ENCODE measurements around the gene RUNX1.
"Not testable (repeated sequence)": the region's sequence is repeated elsewhere in the genome, so short reads cannot be mapped to it uniquely, and the experiment has no call there.

The RUNX1 gene

DNA sequence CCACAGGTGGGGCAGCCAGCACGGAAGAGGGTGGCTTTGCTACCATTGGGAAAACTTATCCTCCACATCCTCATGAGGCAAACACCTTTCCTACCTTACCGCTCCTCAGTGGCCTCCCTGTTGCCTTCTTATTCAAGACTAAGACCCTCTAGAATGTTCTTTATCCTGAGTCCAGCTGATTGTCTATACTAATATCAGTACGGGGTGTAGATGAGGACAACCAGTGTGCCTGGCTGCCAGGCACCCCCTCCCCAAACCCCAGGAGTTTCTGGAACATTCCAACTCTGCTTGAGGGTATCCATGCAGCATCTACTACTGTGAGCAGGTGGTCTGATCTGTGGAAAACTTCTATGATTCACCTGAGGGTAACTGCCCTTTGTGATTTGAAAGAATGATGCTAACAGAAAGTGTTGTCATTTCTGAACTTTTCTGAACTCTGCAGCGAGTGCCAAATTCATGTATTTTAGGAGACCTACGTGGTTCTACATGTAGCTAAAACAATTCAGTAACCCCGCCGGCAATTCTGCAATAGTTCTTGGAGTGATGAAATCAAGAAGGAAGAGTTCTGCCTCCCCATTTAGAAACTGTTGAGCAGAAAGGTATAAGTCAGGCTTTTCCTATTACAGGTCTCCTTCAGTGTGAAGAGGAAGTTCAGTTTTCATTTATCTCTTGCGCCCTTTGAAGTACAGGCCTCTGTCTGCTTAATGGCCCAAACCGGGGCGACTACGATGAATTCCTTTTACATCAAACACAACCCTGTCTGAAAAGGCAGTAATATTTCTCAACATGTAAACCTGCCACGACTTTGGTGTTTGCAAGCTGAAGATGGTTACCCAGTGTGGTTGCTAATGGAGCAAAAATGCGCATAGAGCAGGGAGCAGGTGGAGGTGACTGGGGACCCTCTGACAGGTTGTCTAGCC, 80.4 kb downstream of the RUNX1 start:
- no peak for DNase-seq (ENCODE audit: low read depth)

GRCh38 chr21:34967509-34968289, 81.4 kb downstream of the RUNX1 start:
- no peak for DNase-seq (ENCODE audit: low read depth)

DNA sequence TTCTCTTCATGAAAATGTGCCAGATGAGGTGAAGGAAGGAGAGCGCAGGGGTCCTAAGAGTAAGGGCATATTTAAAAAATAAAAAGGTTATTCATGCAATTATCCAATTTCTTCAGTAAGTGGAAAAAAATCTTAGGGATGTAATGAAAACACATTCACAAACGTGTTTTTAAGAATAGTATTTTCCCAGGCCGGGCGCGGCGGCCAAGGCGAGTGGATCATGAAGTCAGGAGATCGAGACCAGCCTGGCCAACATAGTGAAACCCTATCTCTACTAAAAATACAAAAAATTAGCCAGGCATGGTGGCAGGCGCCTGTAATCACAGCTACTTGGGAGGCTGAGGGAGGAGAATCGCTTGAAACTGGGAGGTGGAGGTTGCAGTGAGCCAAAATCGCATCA, 82.2 kb downstream of the RUNX1 start:
- DNase-seq (ENCODE audit: low read depth) = not testable (repeated sequence)

DNA sequence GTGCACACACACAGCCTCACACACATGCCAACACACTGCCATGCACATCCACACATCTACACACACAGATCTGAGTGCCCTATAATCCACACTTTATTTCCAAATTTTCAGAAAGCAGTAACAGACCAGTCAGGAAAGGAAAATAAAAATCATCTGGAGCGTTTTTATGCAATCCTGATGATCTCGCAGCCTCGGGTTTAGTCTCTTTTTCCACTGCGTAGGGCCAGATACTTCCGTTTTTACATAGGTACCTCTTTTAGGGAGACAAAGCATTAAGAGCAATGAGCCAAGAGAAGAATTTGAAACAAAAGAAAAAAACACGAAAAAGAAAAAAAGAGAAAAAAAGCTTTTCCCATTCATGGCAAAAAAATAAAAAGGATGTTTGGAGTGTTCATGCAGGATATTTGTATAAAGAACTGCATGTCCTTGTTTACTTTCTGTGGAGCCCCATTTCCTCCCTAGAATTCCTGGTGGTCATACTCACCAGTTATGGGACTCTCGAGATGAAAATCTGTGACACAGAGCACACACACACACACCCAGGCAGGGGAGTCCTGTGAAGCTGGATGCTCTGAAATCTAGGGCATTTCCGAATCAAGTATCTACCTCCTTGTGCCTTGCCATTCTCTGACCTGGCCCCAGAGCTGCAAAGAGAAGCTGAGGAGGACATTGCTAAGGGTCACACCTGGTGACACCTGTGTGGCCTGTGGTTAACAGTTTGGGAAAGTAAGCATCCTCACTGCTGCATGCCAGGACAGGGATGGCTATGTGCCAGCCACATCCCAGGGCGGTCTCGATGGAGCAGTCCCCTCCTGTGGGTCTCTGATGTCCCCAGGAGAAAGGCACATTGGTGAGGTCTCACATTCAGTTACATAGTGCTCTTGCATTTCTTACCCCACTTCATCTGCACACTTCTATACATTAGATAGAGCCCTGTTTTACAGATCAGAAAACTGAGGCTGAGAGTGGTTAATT, 83.6 kb downstream of the RUNX1 start:
- no peak for DNase-seq (ENCODE audit: low read depth)

DNA sequence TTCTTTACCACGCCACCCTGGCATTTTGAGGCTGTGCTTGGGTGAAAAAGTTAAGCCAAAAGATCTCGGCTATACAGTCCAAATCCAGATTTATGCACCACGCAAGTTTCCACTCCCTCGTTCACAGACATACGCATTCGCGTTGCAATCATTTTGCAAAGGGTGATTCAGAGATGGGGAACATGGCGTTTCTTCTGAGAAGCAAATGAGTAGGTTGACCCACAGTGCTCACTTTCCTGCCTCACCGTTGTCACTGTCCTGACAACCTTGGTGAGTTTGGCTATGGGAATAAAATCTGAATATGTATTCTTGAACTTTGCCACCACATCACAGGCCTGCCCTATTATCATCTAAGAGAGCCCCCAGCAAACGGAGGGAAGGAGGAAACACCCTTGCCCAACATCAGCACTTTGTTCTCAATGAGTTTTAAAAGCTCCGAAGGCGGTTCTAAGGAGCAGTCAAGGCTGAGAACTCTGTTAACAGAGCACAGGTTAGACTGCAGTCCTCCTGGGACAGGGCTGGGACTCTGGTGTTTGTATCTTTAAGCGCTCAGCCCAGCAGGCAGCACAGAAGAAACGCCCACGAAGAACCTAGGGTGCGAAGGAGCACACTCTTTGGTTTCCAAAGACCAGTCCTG, 86.4 kb downstream of the RUNX1 start:
- no peak for DNase-seq (ENCODE audit: low read depth)

DNA sequence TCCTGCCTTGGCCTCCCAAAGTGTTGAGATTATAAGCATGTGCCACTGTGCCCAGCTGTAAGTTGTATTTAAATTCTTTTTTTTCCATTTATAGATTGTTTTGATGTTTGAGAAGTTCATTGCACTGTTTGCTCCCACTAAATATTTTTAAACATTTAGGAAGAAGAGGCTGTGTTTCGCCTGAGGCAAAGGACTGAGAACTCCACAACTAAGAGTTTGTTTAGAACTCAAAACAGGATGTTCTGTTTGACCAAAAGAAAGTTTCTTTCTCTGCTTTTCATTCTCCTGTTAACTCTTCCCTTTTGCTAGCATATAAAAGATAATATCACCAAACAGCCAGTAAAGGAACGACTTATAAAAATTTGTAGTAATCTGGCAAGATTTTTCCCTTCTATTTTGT, 87.0 kb downstream of the RUNX1 start:
- DNase-seq (ENCODE audit: low read depth) = no peak

GRCh38 chr21:34960687-34961086, 88.4 kb downstream of the RUNX1 start:
- DNase-seq (ENCODE audit: low read depth) = no peak

GRCh38 chr21:34959607-34960006, 89.5 kb downstream of the RUNX1 start:
- DNase-seq (ENCODE audit: low read depth) = no peak

DNA sequence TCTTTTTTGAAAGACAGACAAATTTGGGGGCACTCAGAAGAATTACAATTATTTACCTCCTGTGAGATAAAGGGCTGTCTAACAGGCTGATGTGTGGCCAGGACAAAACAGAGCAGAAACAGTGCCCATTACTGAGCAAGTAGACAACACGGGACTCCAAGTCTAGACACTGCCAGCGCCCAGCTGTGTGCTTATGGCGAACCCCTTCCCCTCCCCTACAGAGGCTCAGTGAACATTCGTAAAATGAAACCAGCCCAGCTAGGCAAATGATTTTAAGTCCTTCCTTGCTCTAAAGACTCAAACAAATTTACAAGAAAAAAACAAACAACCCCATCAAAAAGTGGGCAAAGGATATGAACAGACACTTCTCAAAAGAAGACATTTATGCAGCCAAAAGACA, 91.1 kb downstream of the RUNX1 start:
- DNase-seq (ENCODE audit: low read depth) = no peak

GRCh38 chr21:34956416-34957316, 92.4 kb downstream of the RUNX1 start:
- no peak for DNase-seq (ENCODE audit: low read depth)

DNA sequence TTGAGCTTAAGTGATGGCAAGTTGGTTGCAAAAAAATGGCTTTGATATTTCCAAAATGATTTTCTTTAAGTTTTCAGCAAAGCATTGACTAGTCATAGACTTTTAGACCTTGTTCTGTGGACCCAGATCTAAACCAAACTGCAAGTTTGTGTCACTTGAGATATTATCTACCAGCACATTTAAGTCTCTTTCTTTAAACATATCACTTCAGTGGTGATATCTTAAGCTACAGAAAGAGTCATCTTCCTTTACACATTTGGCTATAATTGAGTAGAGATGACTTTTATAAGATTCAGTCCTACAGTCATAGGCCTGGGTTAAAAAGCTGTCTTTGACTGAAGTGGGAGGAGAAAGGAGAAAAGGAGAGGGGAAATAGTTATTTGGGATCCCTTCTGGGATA, 95.2 kb downstream of the RUNX1 start:
- DNase-seq (ENCODE audit: low read depth) = no peak

DNA sequence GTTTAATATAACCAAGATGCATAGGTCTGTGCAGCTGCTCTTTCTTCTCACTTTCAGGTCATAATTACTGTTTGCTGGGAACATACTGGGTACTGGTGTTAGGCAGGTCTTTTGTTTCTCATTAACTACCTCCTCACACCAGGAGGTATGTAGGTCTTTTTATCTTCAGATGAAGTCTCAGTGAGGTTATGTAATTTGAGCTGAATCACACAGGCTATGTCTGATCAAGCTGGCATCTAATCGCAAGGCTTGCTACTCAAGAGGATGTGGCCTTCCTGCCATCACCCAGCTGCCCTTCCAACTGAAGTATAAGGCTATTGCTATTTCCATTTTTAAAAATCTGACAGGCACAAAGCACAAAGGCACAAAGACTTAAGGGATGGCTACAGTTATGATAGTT, 96.4 kb downstream of the RUNX1 start:
- DNase-seq (ENCODE audit: low read depth) = no peak

DNA sequence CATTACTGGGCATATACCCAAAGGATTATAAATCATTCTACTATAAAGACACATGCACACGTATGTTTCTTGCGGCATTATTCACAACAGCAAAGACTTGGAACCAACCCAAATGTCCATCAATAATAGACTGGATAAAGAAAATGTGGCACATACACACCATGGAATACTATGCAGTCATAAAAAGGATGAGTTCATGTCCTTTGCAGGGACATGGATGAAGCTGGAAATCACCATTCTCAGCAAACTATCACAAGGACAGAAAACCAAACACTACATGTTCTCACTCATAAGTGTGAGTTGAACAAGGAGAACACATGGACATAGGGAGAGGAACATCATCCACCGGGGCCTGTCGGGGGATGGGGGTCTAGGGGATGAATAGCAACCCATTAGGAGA, 97.2 kb downstream of the RUNX1 start:
- DNase-seq (ENCODE audit: low read depth) = not testable (repeated sequence)

GRCh38 chr21:34950980-34951379, 98.1 kb downstream of the RUNX1 start:
- no peak for DNase-seq (ENCODE audit: low read depth)

GRCh38 chr21:34949499-34949898, 99.6 kb downstream of the RUNX1 start:
- DNase-seq (ENCODE audit: low read depth) = no peak

DNA sequence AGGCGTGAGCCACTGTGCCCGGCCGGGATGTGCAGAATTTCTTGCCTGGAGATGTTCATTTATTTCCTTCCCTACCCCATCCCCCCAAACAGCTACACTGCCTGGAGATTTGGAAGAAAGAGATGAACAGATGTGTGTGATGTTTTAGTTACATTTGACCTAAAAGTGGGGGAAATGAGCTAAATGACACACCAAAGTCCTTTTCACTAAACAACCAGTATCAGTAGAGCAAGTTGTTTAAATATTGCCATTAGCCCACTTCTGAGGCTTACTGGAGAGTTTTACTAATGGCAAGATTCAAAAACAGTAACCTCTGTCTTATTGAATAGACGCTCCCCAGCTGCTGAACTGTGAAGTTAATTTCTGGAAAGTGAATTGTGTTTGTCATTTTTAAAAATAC, 100.1 kb downstream of the RUNX1 start:
- no peak for DNase-seq (ENCODE audit: low read depth)

DNA sequence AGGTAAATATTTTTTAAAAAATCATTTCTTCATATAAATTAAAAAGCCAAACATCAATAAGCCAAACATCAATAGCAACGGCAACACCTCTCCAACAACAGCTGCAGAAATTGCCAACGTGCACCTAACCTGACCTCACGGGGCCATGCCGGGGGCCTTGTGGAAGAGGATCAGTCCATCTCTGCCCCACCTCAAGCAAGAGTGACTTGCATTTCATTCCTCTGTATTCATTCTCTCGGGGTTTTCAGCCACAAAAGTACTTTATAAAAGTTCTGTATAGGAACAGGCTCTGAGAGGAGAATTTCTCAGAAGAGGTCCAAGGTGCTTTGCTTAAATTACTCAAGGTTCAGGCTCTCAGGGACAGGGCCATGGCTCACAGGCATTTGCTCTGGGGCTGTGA, 100.9 kb downstream of the RUNX1 start:
- DNase-seq (ENCODE audit: low read depth) = no peak

- DNase-seq (ENCODE audit: low read depth) = no peak
Observed at GRCh38 chr21:34946916-34947534, 102.1 kb downstream of the RUNX1 start.

- DNase-seq (ENCODE audit: low read depth) = no peak
Observed at GRCh38 chr21:34946385-34946840, 102.7 kb downstream of the RUNX1 start.

DNA sequence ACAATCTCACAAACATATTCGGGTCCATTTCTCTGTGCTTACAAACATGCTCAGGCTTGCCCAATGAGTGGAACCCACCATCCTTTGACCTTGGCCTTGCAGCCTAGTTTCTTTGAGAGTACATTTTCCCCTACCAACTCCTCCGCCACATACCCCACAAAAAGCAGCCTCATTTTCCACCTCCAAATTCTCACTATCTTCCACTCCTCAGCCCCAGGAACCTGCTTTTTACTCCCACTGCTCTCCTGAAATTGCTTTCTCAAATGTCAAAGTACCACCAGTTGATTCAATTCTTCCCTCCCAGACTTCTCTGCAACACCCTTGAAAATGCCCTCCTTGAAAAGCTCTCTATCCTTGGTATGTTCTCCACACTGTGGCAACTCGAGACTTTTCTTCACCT, 103.8 kb downstream of the RUNX1 start:
- no peak for DNase-seq (ENCODE audit: low read depth)

Measured in stimulated activated CD8-positive, alpha-beta memory T cell treated with anti-CD3 and anti-CD28 coated beads, Interleukin-15, amount 100 ng/mL, for 1 hour (primary cell).